Ureter (tissue), 1 donor: Measurements from ENCODE around the gene RBM4B. TPM values are rescaled to one million over a fixed set of nuclear protein-coding genes. Genes with fewer than 3 reads are reported as not detected.
"Not testable (repeated sequence)": the region's sequence is repeated elsewhere in the genome, so short reads cannot be mapped to it uniquely, and the experiment has no call there.

ENCODE experiments used
- DNase-seq: peaks from one replicate; pipeline ENCODE4 v3.0.0-alpha.2; 2020; ENCODE audit warnings: low spot score
- total RNA-seq: library from RNA; stranded (reverse); gene quantifications from one replicate; pipeline ENCODE4 v1.2.4, GENCODE V29; 2023
- donor health status: DM: yes; HTN: yes; CAD: no.

The RBM4B gene
- 20.1 TPM for total RNA-seq

GRCh38 chr11:66677599-66678375 is at the start of gene RBM4B:
RBM4B (minus strand) TSS chr11:66677887; CDS start chr11:66677079, 808 bp downstream.
- peak; percentile 96 for DNase-seq

DNA sequence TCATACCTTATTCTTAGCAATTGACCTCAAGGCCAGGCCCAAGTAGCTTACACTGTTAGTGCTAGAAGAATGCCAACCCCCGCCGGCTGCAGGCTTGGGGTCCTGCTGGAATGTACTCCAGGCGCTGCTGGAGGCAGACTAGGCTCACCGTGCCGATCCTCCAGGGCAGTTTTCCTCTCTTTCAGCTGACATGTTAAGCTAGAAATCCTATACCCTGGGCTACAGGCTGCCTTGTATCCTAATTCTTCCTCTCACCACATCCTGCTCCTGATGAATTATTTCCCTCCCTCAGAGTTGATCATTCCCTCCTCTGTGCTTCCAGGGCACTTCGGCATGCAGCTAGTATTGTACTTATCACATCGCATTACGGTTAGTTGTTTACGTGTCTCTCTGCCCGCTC is 48.0 kb upstream of the RBM4B start:
- DNase-seq, result no peak

- no peak for DNase-seq
Observed at GRCh38 chr11:66725114-66725513, 47.4 kb upstream of the RBM4B start.

DNA sequence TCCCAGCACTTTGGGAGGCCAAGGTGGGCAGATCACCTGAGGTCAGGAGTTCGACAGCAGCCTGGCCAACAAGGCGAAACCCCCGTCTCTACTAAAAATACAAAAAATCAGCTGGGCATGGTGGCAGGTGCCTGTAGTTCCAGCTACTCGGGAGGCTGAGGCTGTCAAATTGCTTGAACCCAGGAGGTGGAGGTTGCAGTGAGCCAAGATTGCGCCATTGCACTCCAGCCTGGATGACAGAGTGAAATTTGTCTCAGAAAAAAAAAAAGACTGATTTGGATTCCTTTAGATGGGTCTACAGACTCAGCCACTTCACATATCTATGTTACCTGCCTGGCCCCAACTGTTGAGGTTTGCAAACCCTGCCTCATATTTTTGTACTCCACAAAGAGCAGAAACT is 46.5 kb upstream of the RBM4B start:
- DNase-seq, result not testable (repeated sequence)

DNA sequence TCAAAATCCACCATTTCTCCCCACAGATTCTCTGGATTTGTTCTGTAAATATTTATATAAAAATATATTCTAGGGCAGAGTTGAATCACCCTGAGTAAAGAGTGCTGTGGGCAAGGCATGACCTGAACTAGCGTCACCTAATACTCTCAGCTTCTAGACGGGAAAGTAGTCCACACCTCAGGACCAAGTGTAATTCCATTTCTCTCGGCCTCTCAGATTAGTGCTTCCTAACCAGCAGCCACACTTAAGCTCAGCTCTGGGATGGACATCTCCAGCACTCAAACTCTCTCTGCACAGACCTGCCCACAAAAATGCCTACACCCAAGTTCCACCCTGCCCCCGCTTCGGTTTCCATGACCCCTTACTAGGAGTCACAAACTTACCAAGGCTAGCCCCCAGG is 46.0 kb upstream of the RBM4B start:
- DNase-seq, result no peak

DNA sequence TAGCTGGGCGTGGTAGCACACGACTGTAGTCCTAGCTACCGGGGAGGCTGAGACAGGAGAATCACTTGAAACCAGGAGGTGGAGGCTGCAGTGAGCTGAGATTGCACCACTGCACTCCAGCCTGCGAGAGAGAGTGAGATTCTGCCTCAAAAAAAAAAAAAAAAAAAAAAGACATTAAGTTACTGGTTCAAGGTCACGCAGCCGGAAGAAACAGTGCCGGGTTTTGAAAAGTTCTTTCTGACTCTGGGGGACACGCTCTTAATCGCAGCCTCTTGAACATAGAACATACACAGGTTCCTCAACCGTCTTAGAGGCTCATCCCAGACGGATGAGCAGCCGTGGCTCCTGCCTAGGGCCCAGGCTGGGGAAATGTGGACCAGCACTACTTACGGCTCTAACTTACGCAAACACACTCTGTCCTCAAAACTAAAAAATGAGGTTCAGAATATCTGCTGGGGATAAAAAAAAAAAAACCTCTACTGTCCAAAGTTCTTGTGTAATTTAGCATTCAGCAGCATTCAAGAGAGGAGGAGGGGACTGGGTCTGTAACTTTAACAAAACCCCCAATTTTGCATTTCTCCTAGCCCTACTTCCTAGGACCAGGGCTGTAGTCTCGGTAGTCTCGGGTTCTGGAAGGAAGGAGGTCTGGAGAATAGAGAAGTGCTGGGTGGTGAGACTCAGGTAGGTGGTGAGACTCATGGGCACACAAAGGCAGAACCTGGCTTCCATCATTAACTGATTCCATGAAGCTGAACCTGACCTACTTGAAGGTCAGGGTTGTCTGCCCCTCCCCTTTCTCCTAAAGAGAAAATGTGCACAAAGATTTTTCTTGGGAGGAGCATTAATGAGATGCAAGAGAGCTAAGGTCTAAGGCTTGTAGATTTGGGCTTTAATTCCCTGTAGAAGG is 45.3 kb upstream of the RBM4B start:
- no peak for DNase-seq

GRCh38 chr11:66721939-66722338 is 44.3 kb upstream of the RBM4B start:
- no peak for DNase-seq

DNA sequence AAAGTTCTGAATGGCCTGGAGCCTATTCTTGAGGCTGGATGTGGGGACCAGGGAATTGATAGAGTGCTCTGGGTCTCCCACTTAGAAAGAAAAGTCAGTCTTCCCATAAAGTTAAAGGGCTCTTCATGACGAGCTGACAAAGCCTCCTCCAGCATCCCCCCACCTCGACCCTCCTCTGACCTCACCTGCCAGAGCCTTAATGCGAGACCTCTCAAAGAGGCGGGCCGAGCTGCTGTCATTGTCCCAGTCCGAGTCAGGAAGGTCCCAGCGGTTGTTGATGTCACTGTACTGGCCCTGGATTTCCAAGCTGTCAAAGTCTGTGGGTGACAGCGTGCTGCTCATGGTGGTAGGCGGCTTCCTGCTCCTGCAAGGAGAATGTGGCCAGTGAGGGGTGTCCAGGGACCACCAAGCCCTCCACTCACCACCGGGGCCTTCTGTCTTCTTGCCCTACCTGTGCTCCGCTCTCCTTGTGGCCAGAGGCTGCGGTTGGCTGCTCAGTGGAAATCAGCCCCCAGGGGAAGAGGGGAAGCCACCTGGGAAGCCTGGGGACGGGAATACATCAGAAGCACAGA is 43.3 kb upstream of the RBM4B start:
- DNase-seq, result no peak

GRCh38 chr11:66720223-66720898 is 42.7 kb upstream of the RBM4B start:
- DNase-seq, result peak; percentile 88

GRCh38 chr11:66719111-66719872 is 41.6 kb upstream of the RBM4B start:
- no peak for DNase-seq

DNA sequence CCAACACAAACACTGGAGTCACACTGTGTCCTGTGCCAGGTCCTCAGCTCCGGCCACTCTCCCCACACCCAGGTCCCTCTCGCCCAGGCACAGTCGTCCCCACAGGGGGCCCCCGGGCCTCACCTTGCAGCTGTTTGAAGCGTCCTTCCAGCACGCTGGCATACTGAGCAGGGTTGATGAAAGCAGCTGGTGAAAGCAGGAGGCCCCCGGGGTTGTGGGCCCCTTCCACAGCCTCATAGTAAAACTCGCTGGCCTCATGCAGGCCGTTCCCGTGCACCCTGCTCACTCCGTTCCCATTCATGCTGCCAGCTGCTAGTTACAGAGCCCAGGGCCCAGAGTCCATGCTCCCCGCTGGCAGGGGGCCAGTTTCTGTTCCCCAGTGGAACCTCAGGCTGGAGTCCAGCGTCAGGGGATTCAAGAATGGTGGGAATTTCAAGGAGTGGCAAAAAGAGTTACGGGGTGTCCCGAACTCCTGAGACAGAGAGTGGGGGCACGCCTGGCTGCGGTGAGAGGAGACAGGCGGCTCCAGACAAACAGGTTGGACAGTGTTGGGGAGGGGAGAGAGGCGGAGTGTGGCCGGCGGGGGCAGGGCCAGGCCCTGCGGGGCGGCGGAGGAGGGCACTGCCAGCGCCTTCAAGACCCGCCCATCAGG is 40.8 kb upstream of the RBM4B start:
- peak; percentile 75 for DNase-seq

GRCh38 chr11:66717925-66718319 is 40.2 kb upstream of the RBM4B start:
- DNase-seq, result no peak

DNA sequence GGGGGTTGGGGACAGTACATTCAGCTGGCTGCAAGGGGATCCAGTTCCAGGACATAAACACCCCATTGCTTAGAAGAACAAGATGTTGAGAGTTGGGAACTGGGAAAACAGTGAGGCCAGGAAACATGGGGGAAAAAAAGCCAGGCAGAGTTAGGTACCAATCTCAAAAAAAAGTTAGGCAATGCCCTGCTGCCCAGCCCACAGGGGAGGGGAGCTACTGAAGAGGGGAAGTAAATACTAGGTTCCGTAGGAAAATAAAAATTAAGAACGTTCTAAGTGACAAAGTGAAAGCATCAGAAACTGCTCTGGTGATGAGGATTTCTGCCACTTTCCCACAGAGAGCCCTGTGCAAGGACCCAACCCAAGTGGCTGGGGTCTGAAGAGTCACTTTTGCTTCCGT is 39.3 kb upstream of the RBM4B start:
- DNase-seq, result no peak

GRCh38 chr11:66715346-66716085 is 37.8 kb upstream of the RBM4B start:
- DNase-seq, result no peak

DNA sequence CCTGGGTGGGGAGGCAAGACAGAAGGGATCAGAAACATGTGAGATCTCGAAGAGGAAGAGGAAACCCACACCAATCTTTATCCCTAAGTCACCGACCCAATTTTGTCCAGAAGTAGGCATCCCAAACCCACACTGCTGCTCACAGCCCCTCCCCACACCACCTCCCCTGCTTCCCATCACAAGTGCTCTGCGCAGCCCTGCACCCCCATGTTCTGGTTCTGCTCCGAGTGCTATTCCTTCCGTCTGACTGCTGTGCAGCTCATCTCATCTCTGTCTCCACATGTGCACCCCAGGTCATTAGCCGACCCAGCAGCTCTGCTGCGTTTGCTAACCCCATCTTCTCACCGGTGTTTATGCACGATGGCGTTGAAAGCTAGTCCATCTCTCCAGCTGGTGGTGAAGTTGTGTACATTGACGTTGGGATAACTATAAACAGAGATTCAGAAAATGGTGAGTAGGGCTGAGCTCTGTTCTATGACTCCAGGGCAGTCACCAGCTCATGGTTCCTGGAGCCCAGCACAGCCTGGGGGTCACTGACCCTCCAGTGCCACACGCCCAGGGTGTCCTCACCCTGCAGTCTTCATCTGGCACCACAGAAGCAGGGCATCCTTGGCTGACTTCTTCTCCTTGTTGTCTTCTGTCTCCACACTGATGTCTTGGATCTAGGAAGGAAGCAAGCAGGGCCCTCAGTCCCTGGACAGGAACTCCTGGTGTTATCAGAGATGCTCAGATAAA is 36.2 kb upstream of the RBM4B start:
- DNase-seq, result no peak

- no peak for DNase-seq
Observed at GRCh38 chr11:66710384-66710930, 32.8 kb upstream of the RBM4B start.

- DNase-seq, result no peak
Observed at GRCh38 chr11:66708701-66709100, 31.0 kb upstream of the RBM4B start.

DNA sequence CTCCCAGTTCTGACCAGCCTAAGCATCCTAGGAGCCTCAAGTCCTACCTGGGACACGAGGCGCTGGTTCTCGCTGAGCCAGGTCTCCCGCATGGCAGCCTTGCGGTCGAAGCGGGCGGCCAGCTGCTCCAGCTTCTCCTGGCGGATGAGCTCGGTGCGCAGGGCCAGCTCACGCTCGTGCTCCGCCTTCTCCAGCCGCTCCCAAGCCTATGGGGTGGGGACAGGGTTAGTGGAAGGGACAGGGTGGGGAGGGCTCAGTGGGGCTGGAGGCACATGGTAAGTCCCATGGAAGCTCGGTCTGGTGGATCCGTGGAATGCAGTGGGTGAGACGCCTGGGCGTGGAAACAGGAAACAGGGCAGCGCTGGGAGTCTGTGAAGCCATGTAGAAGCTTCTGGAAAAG is 30.4 kb upstream of the RBM4B start:
- no peak for DNase-seq

DNA sequence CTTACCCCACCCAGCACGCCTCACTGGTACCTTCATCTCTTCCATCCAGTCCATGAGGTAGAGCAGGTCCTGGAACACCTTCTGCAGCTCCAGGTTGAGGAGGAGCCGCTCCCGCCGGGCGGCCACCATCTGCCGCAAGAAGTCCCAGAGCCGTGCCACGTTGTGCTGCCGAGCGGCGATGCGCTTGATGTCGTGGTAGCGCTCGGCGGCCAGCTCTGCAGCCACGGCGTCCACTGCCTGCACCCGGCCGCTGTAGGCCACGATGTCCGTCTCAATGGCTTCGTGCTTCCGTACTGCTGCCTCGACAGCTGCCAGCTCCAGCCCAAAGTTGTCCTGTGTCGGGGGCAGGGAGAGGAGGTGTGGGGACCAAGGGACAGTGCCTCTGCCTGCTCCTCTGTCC is 29.8 kb upstream of the RBM4B start:
- no peak for DNase-seq
